GM10248 (cell line): Measurements from ENCODE around the gene LMO1.

Experiments used
- CTCF ChIA-PET: fragments of 300-600 bp; sonication (Branson Sonifier 250); formaldehyde crosslinking; extraction: SDS; loops from one replicate; lab custom pipeline; 2021; ENCODE audit warnings: antibody characterized with exemption; lab: Yijun Ruan, JAX
- POLR2A ChIA-PET: fragments of 350-650 bp; sonication (Branson Sonifier 250); formaldehyde crosslinking; extraction: SDS; loops from one replicate; lab custom pipeline; 2020; ENCODE audit warnings: antibody characterized with exemption; lab: Yijun Ruan, JAX
- DNase-seq: peaks from one replicate; pipeline ENCODE4 v3.0.0; 2012; ENCODE audit errors: extremely low spot score
- CTCF ChIP-seq: IDR thresholded peaks from 2 replicates; pipeline ENCODE4 v1.5.1; 2012; ENCODE audit warnings: mild to moderate bottlenecking, low read depth; ENCODE audit errors: extremely low read depth, missing control alignments, control extremely low read depth

Gene LMO1

DNA sequence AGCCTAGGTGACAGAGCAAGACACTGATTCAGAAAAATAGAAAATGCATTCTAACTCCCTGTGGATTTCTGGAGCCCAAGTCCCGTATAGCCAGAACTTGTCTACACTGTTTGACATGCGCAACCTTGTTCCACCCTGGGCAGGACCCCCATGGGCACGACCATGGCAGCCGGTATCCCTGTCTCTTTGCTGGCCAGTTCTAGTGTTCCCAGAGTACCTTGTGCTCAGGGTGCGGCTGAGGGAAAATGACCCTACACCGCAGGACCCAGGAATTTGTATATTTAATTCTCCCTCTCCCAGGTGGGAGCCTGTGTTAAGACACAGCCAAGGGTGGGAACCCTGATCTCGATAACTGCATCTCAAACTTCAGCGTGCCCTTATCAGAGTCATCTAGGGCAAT lies 58.1 kb downstream of the LMO1 start:
- DNase-seq: no peak
- no peak for TF ChIP-seq CTCF
- ChIA-PET CTCF (interaction anchor here (1.4 to 15.0 kb wide), 3 partner anchors 11 to 434 kb away, joined by 3 to 125 read pairs (median 7); no protein-coding TSS in a partner anchor), POLR2A (no interaction called here)

DNA sequence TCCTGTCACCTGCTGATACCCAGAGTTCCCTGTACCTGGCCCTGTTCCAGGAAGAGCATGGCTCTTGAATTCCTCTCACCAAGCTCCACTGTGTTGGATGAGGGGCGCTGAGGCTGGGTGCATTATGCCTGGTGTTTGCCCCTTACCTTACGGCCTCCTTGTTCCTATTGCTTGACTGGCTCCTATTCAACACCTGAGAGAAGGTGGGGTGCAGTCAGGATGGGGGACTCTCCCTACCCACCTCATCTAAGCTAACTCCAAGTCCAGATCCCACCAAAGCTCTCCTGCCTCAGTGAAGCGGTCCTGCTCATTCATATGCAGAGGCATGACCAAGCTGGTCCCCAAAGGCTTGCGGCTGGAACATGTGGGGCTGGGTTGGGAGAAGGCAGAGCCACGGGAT lies 59.1 kb downstream of the LMO1 start:
- POLR2A ChIA-PET: no interaction called here
- no peak for DNase-seq
- no peak for TF ChIP-seq CTCF
- CTCF ChIA-PET: interaction anchor here (1.4 to 15.0 kb wide), 4 partner anchors 10 to 435 kb away, joined by 3 to 125 read pairs (median 6); no protein-coding TSS in a partner anchor

DNA sequence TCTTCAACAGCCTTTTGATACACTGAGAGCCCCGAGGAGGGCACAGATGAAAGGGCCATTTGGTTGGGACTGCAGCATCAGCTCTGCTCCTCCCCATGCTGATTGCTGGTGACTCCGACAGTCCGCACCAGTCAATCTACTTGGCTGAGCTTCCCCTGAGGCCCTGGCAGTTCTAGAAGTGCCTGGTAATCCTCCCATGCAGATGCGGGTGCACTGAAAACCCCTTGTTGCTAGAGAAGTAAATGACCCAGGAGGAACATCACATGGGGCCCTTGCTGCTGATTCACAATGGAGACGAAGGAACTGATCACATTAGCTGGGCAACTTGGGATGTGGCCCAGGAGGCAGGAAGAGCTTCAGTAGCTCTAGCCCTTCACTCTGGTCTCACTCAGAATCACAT lies 59.7 kb downstream of the LMO1 start:
- no peak for DNase-seq
- TF ChIP-seq CTCF: no peak
- ChIA-PET CTCF (interaction anchor here (1.8 to 15.0 kb wide), 4 partner anchors 9 to 59 kb away, joined by 5 to 125 read pairs (median 6); partner anchors contain the start of gene LMO1), POLR2A (no interaction called here)

DNA sequence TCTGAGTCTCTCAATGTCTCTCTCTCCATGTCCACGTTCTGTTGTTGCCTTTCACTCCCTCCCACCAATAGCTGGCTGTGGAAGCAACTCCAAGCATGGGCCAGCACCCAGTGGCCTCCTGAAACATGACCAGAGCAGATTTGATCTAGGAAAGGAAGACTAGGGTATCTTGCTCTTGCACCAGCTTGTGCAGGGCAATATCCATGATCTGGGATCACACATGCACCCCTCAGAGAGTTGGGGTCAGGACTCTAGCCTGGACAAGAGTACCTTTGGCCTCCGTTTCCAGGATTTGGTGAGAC lies 60.3 kb downstream of the LMO1 start:
- CTCF ChIA-PET: interaction anchor here (1.8 to 15.0 kb wide), 3 partner anchors 8 to 60 kb away, joined by 5 to 125 read pairs (median 6); partner anchors contain the start of gene LMO1
- POLR2A ChIA-PET: no interaction called here
- TF ChIP-seq CTCF: no peak
- DNase-seq: no peak

- POLR2A ChIA-PET: no interaction called here
- no peak for TF ChIP-seq CTCF
- CTCF ChIA-PET: interaction anchor here (1.2 to 15.0 kb wide), 6 partner anchors 8 to 364 kb away, joined by 4 to 125 read pairs (median 6); partner anchors contain the start of gene LMO1
- DNase-seq: no peak
Measured at GRCh38 chr11:8202516-8203413, 60.9 kb downstream of the LMO1 start.

DNA sequence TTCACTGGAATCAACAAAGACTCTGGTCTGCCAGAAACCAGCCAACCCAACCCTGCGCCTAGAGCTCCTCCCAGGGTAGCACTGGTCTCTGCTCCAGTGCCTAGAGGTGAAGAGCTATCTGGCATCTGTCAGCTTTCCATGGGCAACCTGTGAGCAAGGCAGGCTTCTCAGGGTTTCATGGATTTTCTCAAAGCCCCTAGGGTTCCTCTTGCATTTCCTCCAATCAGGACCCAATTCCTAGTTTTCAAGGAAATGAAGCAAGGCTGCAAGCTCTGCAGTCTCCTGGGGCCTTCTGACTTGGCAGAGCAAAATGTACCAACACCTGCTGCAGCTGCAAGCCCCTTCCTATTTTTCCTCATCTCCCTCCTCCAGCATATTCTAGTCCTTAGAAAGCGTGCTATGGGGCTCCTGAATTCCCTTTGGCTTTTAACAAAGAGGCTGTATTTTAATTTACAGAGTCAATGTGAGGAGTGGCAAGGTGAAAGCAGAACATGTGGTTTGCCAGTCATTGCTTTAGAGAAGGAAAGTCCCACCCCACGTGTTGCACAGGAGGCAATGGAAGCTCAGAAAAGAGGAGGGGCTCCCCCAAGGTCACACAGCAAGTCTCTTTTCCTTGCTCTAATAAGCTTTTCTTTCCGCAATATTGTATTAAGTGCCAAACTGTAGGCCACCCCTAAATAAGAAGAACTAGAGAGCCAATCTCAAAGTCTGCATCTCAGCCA lies 61.9 kb downstream of the LMO1 start:
- peak; percentile 67 for DNase-seq
- POLR2A ChIA-PET: no interaction called here
- CTCF ChIA-PET: interaction anchor here (1.2 to 15.0 kb wide), 5 partner anchors 7 to 365 kb away, joined by 4 to 125 read pairs (median 5); partner anchors contain the start of gene LMO1
- no peak for TF ChIP-seq CTCF
